HK-2 (cell line): ENCODE results near the gene ICE2.

ENCODE experiments used
- DNase-seq: peaks from one replicate; pipeline ENCODE4 v3.0.0-alpha.2; 2018; ENCODE audit not compliant: unreplicated experiment

ICE2 gene

GRCh38 chr15:60389261-60390077 is 89.5 kb downstream of the ICE2 start:
- DNase-seq: no peak

GRCh38 chr15:60387321-60387720 is 91.6 kb downstream of the ICE2 start:
- no peak for DNase-seq

GRCh38 chr15:60386615-60387014 is 92.3 kb downstream of the ICE2 start:
- no peak for DNase-seq

- no peak for DNase-seq
These were observed 93.1 kb downstream of the ICE2 start for GRCh38 chr15:60385620-60386552.

GRCh38 chr15:60384526-60385126 is 94.3 kb downstream of the ICE2 start:
- no peak for DNase-seq

GRCh38 chr15:60384053-60384452 is 94.9 kb downstream of the ICE2 start:
- no peak for DNase-seq

- DNase-seq: no peak
These were observed 95.9 kb downstream of the ICE2 start for GRCh38 chr15:60382773-60383674.

GRCh38 chr15:60381148-60381788 is 97.7 kb downstream of the ICE2 start:
- no peak for DNase-seq

- no peak for DNase-seq
These were observed 99.2 kb downstream of the ICE2 start for GRCh38 chr15:60379525-60380274.

GRCh38 chr15:60379185-60379524 is 99.8 kb downstream of the ICE2 start:
- no peak for DNase-seq

- no peak for DNase-seq
These were observed 102.3 kb downstream of the ICE2 start for GRCh38 chr15:60376677-60377095.

GRCh38 chr15:60375306-60375705 is 103.6 kb downstream of the ICE2 start:
- DNase-seq: no peak

GRCh38 chr15:60374628-60375081 is 104.3 kb downstream of the ICE2 start:
- DNase-seq: peak; percentile 78

GRCh38 chr15:60374209-60374608 is 104.7 kb downstream of the ICE2 start:
- DNase-seq: no peak

- DNase-seq: no peak
These were observed 105.2 kb downstream of the ICE2 start for GRCh38 chr15:60373745-60374144.

GRCh38 chr15:60373327-60373726 is 105.6 kb downstream of the ICE2 start:
- no peak for DNase-seq

- DNase-seq: no peak
These were observed 106.2 kb downstream of the ICE2 start for GRCh38 chr15:60372756-60373155.

- no peak for DNase-seq
These were observed 106.7 kb downstream of the ICE2 start for GRCh38 chr15:60372227-60372626.

- peak; percentile 83 for DNase-seq
These were observed 107.5 kb downstream of the ICE2 start for GRCh38 chr15:60371175-60372051.
